Trophoblast cell (in vitro differentiated cells and primary cell): ENCODE measurements around the gene KLK3.

Experiments
- DNase-seq, 2 donors: peaks; one replicate each; pipeline ENCODE4 v3.0.0-alpha.2; 2016
- H2AFZ ChIP-seq: 2 replicates; pipeline ENCODE4 v1.6.1; 2013; ENCODE audit warnings: low read length, moderate library complexity, mild to moderate bottlenecking; ENCODE audit not compliant: insufficient read depth, poor library complexity
- H2AK5ac ChIP-seq: 2 replicates; pipeline ENCODE4 v1.6.1; 2013; ENCODE audit warnings: mild to moderate bottlenecking, low read length
- H2BK120ac ChIP-seq: 2 replicates; pipeline ENCODE4 v1.6.1; 2013; ENCODE audit warnings: low read length, mild to moderate bottlenecking, moderate library complexity; ENCODE audit not compliant: insufficient read depth, poor library complexity
- H2BK12ac ChIP-seq: 2 replicates; pipeline ENCODE4 v1.6.1; 2013; ENCODE audit warnings: mild to moderate bottlenecking, low read length, moderate library complexity
- H2BK5ac ChIP-seq: 2 replicates; pipeline ENCODE4 v1.6.1; 2013; ENCODE audit warnings: low read length, low read depth, moderate library complexity, mild to moderate bottlenecking; ENCODE audit not compliant: poor library complexity
- H3K14ac ChIP-seq: 2 replicates; pipeline ENCODE4 v1.6.1; 2013; ENCODE audit warnings: mild to moderate bottlenecking, low read length
- H3K18ac ChIP-seq: 2 replicates; pipeline ENCODE4 v1.6.1; 2013; ENCODE audit warnings: mild to moderate bottlenecking, low read length
- H3K23ac ChIP-seq: 2 replicates; pipeline ENCODE4 v1.6.1; 2013; ENCODE audit warnings: low read length
- H3K27ac ChIP-seq: 2 replicates; pipeline ENCODE4 v1.5.1; 2013; ENCODE audit warnings: low read depth, mild to moderate bottlenecking, inconsistent platforms, low read length, moderate library complexity
- H3K27me3 ChIP-seq: 2 replicates; pipeline ENCODE4 v1.6.1; 2013; ENCODE audit warnings: inconsistent platforms, mild to moderate bottlenecking, low read length, moderate library complexity; ENCODE audit not compliant: insufficient read depth
- H3K36me3 ChIP-seq, 2 experiments: 1 replicate in 1 of 2; 2 replicates in 1 of 2; pipeline ENCODE4 v1.6.1; 2013; ENCODE audit warnings: low read length in 2 of 2, mild to moderate bottlenecking in 2 of 2, moderate library complexity in 1 of 2; ENCODE audit not compliant: insufficient read depth in 2 of 2, control insufficient read depth in 1 of 2
- H3K4ac ChIP-seq: 2 replicates; pipeline ENCODE4 v1.6.1; 2013; ENCODE audit warnings: low read depth, mild to moderate bottlenecking, low read length, moderate library complexity
- H3K4me1 ChIP-seq, 2 experiments: 1 replicate in 1 of 2; 2 replicates in 1 of 2; pipeline ENCODE4 v1.6.1; 2013; ENCODE audit warnings: low read length in 2 of 2, mild to moderate bottlenecking in 2 of 2, moderate library complexity in 1 of 2; ENCODE audit not compliant: insufficient read depth in 2 of 2, control insufficient read depth in 1 of 2
- H3K4me2 ChIP-seq: 2 replicates; pipeline ENCODE4 v1.6.1; 2013; ENCODE audit warnings: inconsistent platforms, mild to moderate bottlenecking, low read length, moderate library complexity
- H3K4me3 ChIP-seq: 2 replicates; pipeline ENCODE4 v1.5.1; 2013; ENCODE audit warnings: mild to moderate bottlenecking, low read depth, low read length, inconsistent platforms
- H3K79me1 ChIP-seq: one replicate; pipeline ENCODE4 v1.6.1; 2013; ENCODE audit warnings: low read length
- H3K79me2 ChIP-seq: 2 replicates; pipeline ENCODE4 v1.6.1; 2013; ENCODE audit warnings: low read length, mild to moderate bottlenecking; ENCODE audit not compliant: control insufficient read depth, insufficient read depth, poor library complexity
- H3K9ac ChIP-seq: 2 replicates; pipeline ENCODE4 v1.6.1; 2013; ENCODE audit warnings: mild to moderate bottlenecking, low read length
- H3K9me3 ChIP-seq: 2 replicates; pipeline ENCODE4 v1.6.1; 2013; ENCODE audit warnings: low read depth, mild to moderate bottlenecking, control low read depth, inconsistent platforms, low read length; ENCODE audit not compliant: insufficient read depth
- H4K12ac ChIP-seq: 2 replicates; pipeline ENCODE4 v1.6.1; 2013; ENCODE audit warnings: low read depth, mild to moderate bottlenecking, low read length, moderate library complexity
- H4K8ac ChIP-seq: 2 replicates; pipeline ENCODE4 v1.6.1; 2013; ENCODE audit warnings: low read depth, mild to moderate bottlenecking, low read length, moderate library complexity
- H4K91ac ChIP-seq: one replicate; pipeline ENCODE4 v1.6.1; 2013; ENCODE audit warnings: low read depth, mild to moderate bottlenecking, low read length, moderate library complexity
- WGBS: extraction: QIAGEN DNeasy Blood & Tissue Kit; methylation state at CpG from one replicate; pipeline ENCODE4 v1.1.7; 2013; ENCODE audit warnings: missing lambda C conversion rate; ENCODE audit not compliant: insufficient read length, insufficient coverage; ENCODE audit errors: extremely low coverage; 5-methylcytosine and 5-hydroxymethylcytosine counted together

The KLK3 gene

DNA sequence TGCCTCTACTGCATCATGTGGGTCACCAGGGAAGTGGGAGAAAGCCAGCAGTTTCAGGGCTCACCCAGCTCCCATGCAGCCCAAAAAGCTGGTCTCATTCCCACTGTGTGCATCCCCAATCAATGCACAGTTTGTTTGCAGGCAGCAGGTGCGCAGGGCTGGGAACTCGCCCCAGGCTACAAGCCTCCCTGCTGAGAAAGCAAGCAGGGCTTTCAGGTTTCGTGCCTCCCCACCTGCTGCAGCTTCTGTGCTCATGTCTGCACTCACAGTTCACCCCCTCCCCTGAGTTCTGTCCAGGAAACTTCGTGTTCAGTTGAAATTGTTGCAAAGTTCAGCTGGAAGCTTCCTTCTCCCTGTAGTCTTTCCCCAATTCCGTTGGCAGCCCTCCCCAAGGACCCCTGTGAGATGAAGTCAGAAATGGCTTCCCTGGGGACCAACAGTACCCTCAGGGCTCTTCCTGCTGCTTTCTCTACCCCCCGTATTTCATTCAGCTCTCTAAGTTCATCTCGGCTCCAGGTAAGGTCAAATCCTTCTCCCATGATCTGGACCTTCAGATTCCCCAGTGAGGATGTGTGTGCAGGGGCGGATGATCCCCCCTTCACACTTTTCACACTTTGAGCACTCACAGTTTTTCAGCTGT, 10.3 kb upstream of the KLK3 start:
- no peak overlapping the region for H2AFZ ChIP-seq
- H3K9me3 ChIP-seq, result peaks cover 7% of the 10 kb centered on the region
- no peak overlapping the region for H4K12ac ChIP-seq
- H3K36me3 ChIP-seq, result no peaks in the 10 kb centered on the region
- H3K79me2 ChIP-seq, result no peaks in the 10 kb centered on the region
- no peak for DNase-seq
- H3K23ac ChIP-seq, result no peak overlapping the region
- H2BK12ac ChIP-seq, result no peak overlapping the region
- H3K27ac ChIP-seq, result no peak overlapping the region
- no peaks in the 10 kb centered on the region for H3K4me1 ChIP-seq
- no peak overlapping the region for H3K4me3 ChIP-seq
- no peak overlapping the region for H3K9ac ChIP-seq
- H3K4me2 ChIP-seq, result no peak overlapping the region
- H4K8ac ChIP-seq, result no peak overlapping the region
- H2BK5ac ChIP-seq, result no peak overlapping the region
- no CpG with 5 or more reads among the region's 8 CpGs for WGBS
- H4K91ac ChIP-seq, result no peak overlapping the region
- no peak overlapping the region for H3K14ac ChIP-seq
- no peak overlapping the region for H2BK120ac ChIP-seq
- H3K79me1 ChIP-seq, result no peaks in the 10 kb centered on the region
- H3K18ac ChIP-seq, result no peak overlapping the region
- H2AK5ac ChIP-seq, result no peak overlapping the region
- no peaks in the 10 kb centered on the region for H3K27me3 ChIP-seq
- no peak overlapping the region for H3K4ac ChIP-seq

DNA sequence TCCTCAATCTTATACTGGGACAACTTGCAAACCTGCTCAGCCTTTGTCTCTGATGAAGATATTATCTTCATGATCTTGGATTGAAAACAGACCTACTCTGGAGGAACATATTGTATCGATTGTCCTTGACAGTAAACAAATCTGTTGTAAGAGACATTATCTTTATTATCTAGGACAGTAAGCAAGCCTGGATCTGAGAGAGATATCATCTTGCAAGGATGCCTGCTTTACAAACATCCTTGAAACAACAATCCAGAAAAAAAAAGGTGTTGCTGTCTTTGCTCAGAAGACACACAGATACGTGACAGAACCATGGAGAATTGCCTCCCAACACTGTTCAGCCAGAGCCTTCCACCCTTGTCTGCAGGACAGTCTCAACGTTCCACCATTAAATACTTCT, 4.0 kb upstream of the KLK3 start:
- H2AK5ac ChIP-seq, result no peak overlapping the region
- H3K79me1 ChIP-seq, result no peaks in the 10 kb centered on the region
- no peak overlapping the region for H2BK5ac ChIP-seq
- H3K14ac ChIP-seq, result no peak overlapping the region
- H3K4me1 ChIP-seq, result no peaks in the 10 kb centered on the region
- H2BK12ac ChIP-seq, result no peak overlapping the region
- no peak overlapping the region for H3K4me3 ChIP-seq
- no peak overlapping the region for H4K8ac ChIP-seq
- no peak overlapping the region for H3K23ac ChIP-seq
- H3K27ac ChIP-seq, result no peak overlapping the region
- no peak overlapping the region for H3K9ac ChIP-seq
- H3K9me3 ChIP-seq, result peaks cover 1% of the 10 kb centered on the region
- H3K4ac ChIP-seq, result no peak overlapping the region
- H4K12ac ChIP-seq, result no peak overlapping the region
- H3K27me3 ChIP-seq, result no peaks in the 10 kb centered on the region
- no CpG with 5 or more reads among the region's 3 CpGs for WGBS
- H4K91ac ChIP-seq, result no peak overlapping the region
- no peak for DNase-seq
- no peak overlapping the region for H3K4me2 ChIP-seq
- no peak overlapping the region for H3K18ac ChIP-seq
- no peaks in the 10 kb centered on the region for H3K79me2 ChIP-seq
- no peaks in the 10 kb centered on the region for H3K36me3 ChIP-seq
- H2AFZ ChIP-seq, result no peak overlapping the region
- no peak overlapping the region for H2BK120ac ChIP-seq

DNA sequence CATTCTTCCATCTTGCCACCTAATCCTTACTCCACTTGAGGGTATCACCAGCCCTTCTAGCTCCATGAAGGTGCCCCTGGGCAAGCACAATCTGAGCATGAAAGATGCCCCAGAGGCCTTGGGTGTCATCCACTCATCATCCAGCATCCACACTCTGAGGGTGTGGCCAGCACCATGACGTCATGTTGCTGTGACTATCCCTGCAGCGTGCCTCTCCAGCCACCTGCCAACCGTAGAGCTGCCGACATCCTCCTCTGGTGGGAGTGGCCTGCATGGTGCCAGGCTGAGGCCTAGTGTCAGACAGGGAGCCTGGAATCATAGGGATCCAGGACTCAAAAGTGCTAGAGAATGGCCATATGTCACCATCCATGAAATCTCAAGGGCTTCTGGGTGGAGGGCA, 3.1 kb upstream of the KLK3 start:
- no peak overlapping the region for H2BK120ac ChIP-seq
- H3K23ac ChIP-seq, result no peak overlapping the region
- H3K79me1 ChIP-seq, result no peaks in the 10 kb centered on the region
- no peak overlapping the region for H2BK12ac ChIP-seq
- no peak overlapping the region for H3K4me2 ChIP-seq
- no peaks in the 10 kb centered on the region for H3K79me2 ChIP-seq
- H2AK5ac ChIP-seq, result no peak overlapping the region
- no peak overlapping the region for H4K91ac ChIP-seq
- H3K36me3 ChIP-seq, result no peaks in the 10 kb centered on the region
- no peak overlapping the region for H3K9ac ChIP-seq
- H3K27ac ChIP-seq, result no peak overlapping the region
- H3K27me3 ChIP-seq, result no peaks in the 10 kb centered on the region
- peaks cover 1% of the 10 kb centered on the region for H3K9me3 ChIP-seq
- H3K14ac ChIP-seq, result no peak overlapping the region
- no peak overlapping the region for H4K8ac ChIP-seq
- WGBS, result no CpG with 5 or more reads among the region's 4 CpGs
- H2BK5ac ChIP-seq, result no peak overlapping the region
- no peak overlapping the region for H4K12ac ChIP-seq
- no peak overlapping the region for H3K4me3 ChIP-seq
- no peak overlapping the region for H2AFZ ChIP-seq
- H3K18ac ChIP-seq, result no peak overlapping the region
- no peak overlapping the region for H3K4ac ChIP-seq
- H3K4me1 ChIP-seq, result no peaks in the 10 kb centered on the region
- no peak for DNase-seq

DNA sequence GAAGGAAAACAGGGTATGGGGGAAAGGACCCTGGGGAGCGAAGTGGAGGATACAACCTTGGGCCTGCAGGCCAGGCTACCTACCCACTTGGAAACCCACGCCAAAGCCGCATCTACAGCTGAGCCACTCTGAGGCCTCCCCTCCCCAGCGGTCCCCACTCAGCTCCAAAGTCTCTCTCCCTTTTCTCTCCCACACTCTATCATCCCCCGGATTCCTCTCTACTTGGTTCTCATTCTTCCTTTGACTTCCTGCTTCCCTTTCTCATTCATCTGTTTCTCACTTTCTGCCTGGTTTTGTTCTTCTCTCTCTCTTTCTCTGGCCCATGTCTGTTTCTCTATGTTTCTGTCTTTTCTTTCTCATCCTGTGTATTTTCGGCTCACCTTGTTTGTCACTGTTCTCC, 2.7 kb downstream of the KLK3 start:
- Histone ChIP-seq H3K79me1 (no peaks in the 10 kb centered on the region), H3K36me3 (no peaks in the 10 kb centered on the region), H3K4ac (no peak overlapping the region), H3K9ac (no peak overlapping the region), H3K4me2 (no peak overlapping the region), H2AFZ (no peak overlapping the region), H3K4me1 (no peaks in the 10 kb centered on the region), H3K14ac (no peak overlapping the region), H3K79me2 (no peaks in the 10 kb centered on the region), H3K18ac (no peak overlapping the region), H3K9me3 (peaks cover 9% of the 10 kb centered on the region), H2BK5ac (no peak overlapping the region), H4K8ac (no peak overlapping the region), H3K27me3 (no peaks in the 10 kb centered on the region), H3K23ac (no peak overlapping the region), H4K91ac (no peak overlapping the region), H4K12ac (no peak overlapping the region), H2BK120ac (no peak overlapping the region), H3K27ac (no peak overlapping the region), H2BK12ac (no peak overlapping the region), H3K4me3 (no peak overlapping the region), H2AK5ac (no peak overlapping the region)
- no CpG with 5 or more reads among the region's 6 CpGs for WGBS
- no peak for DNase-seq
